HL-60/S4 treated with phorbol 12-myristate 13-acetate at 8.2 ng/mL for 4 days and 3 days (cell line): ENCODE data around the gene PPP1R3E.

Experiments
- in situ Hi-C: fragments of 300-500 bp; cut with MboI; formaldehyde crosslinking; loops from 2 replicates; pipeline ENCODE4 v1.15.0; 2022; ENCODE audit warnings: low sequenced_read_pairs

The PPP1R3E gene

GRCh38 chr14:23249824-23250223 lies 52.8 kb downstream of the PPP1R3E start:
- in situ Hi-C loops, result no loop called here

- in situ Hi-C loops, result no loop called here
Measured at GRCh38 chr14:23248601-23249000, 54.1 kb downstream of the PPP1R3E start.
